ENCODE data around the gene MCM9.

Gene MCM9

GRCh38 chr6:118867181-118867580 lies 67.8 kb downstream of the MCM9 start:
- DNase-seq (ENCODE audit: insufficient read length, low spot score) = no peak
- TF ChIP-seq CTCF (IDR thresholded peaks at IDR 0.05; ENCODE audit: insufficient read depth, missing control alignments) = no peak
- no peak for FAIRE-seq

- TF ChIP-seq CTCF (IDR thresholded peaks at IDR 0.05; ENCODE audit: insufficient read depth, missing control alignments) = no peak
- no peak for FAIRE-seq
- DNase-seq (ENCODE audit: insufficient read length, low spot score) = no peak
These were observed 69.9 kb downstream of the MCM9 start for GRCh38 chr6:118865100-118865391.

- no peak for TF ChIP-seq CTCF (IDR thresholded peaks at IDR 0.05; ENCODE audit: insufficient read depth, missing control alignments)
- DNase-seq (ENCODE audit: insufficient read length, low spot score) (no peak), FAIRE-seq (no peak)
These were observed 70.4 kb downstream of the MCM9 start for GRCh38 chr6:118864341-118865099.

- DNase-seq (ENCODE audit: insufficient read length, low spot score) (no peak), FAIRE-seq (no peak)
- no peak for TF ChIP-seq CTCF (IDR thresholded peaks at IDR 0.05; ENCODE audit: insufficient read depth, missing control alignments)
These were observed 72.5 kb downstream of the MCM9 start for GRCh38 chr6:118862443-118862842.

GRCh38 chr6:118860880-118861279 lies 74.1 kb downstream of the MCM9 start:
- TF ChIP-seq CTCF (IDR thresholded peaks at IDR 0.05; ENCODE audit: insufficient read depth, missing control alignments) = no peak
- DNase-seq (ENCODE audit: insufficient read length, low spot score) = no peak
- FAIRE-seq = no peak

- TF ChIP-seq CTCF (IDR thresholded peaks at IDR 0.05; ENCODE audit: insufficient read depth, missing control alignments) = no peak
These were observed 74.6 kb downstream of the MCM9 start for GRCh38 chr6:118860363-118860762.

GRCh38 chr6:118859517-118860064 lies 75.4 kb downstream of the MCM9 start:
- TF ChIP-seq CTCF (IDR thresholded peaks at IDR 0.05; ENCODE audit: insufficient read depth, missing control alignments) = no peak
- DNase-seq (ENCODE audit: insufficient read length, low spot score) = no peak
- FAIRE-seq = no peak

More at GRCh38 chr6:118860363-118860762, 74.6 kb downstream of the MCM9 start:
- FAIRE-seq (no peak), DNase-seq (ENCODE audit: insufficient read length, low spot score) (no peak)

Data from D721Med (cell line).